LHCN-M2 (cell line): ENCODE measurements around the gene GCAT. TPM values are rescaled to one million over a fixed set of nuclear protein-coding genes. Genes with fewer than 3 reads are reported as not detected.

Experiments
- DNase-seq: peaks from one replicate; pipeline ENCODE4 v3.0.0-alpha.2; 2012; ENCODE audit warnings: low read depth
- total RNA-seq: library from RNA; depleted of rRNA; stranded (reverse); fragments of >200 nt; gene quantifications from 2 replicates; pipeline ENCODE4 v1.2.3, GENCODE V29; 2014; rRNA removed

The GCAT gene
- total RNA-seq, 1 experiment from 2014 or later: 21.2 TPM

GRCh38 chr22:37842015-37842793, 34.5 kb downstream of the GCAT start:
- no peak for DNase-seq

- DNase-seq: no peak
These were observed 36.0 kb downstream of the GCAT start for GRCh38 chr22:37843741-37844089.

GRCh38 chr22:37844904-37845329, 37.2 kb downstream of the GCAT start:
- no peak for DNase-seq

- no peak for DNase-seq
These were observed 38.7 kb downstream of the GCAT start for GRCh38 chr22:37846433-37846832.

GRCh38 chr22:37848587-37849088, 40.9 kb downstream of the GCAT start:
- DNase-seq: peak; percentile 31

- peak; percentile 82 for DNase-seq
These were observed 41.5 kb downstream of the GCAT start, which contains the start of gene EIF3L for GRCh38 chr22:37849089-37849751. EIF3L (plus strand) TSS chr22:37849419; CDS start chr22:37849450, 31 bp downstream.

- no peak for DNase-seq
These were observed 43.1 kb downstream of the GCAT start for GRCh38 chr22:37850801-37851200.

GRCh38 chr22:37852418-37852817, 44.7 kb downstream of the GCAT start:
- DNase-seq: no peak

- no peak for DNase-seq
These were observed 47.2 kb downstream of the GCAT start for GRCh38 chr22:37854946-37855345.

GRCh38 chr22:37855462-37855861, 47.7 kb downstream of the GCAT start:
- no peak for DNase-seq

- DNase-seq: no peak
These were observed 53.2 kb downstream of the GCAT start for GRCh38 chr22:37860796-37861421.

- no peak for DNase-seq
These were observed 55.0 kb downstream of the GCAT start for GRCh38 chr22:37862570-37863325.

- DNase-seq: no peak
These were observed 57.8 kb downstream of the GCAT start for GRCh38 chr22:37865510-37865909.

Other genes with a start within 250 kb of the GCAT start
- gene CDC42EP1, start 247.5 kb upstream of the GCAT start, total RNA-seq: 49.0 and 52.9 TPM in 2 replicates
- gene LGALS2, start 227.8 kb upstream of the GCAT start, total RNA-seq: not detected in 2 replicates
- gene GGA1, start 199.1 kb upstream of the GCAT start, total RNA-seq: 53.3 and 58.4 TPM in 2 replicates
- 1.7 and 3.5 TPM in 2 replicates for gene SH3BP1, start 168.3 kb upstream of the GCAT start, total RNA-seq
- gene PDXP, start 149.2 kb upstream of the GCAT start, total RNA-seq: 38.7 and 45.1 TPM in 2 replicates
- gene LGALS1, start 132.3 kb upstream of the GCAT start, total RNA-seq: 5,161 and 10,139 TPM in 2 replicates
- gene NOL12, start 121.6 kb upstream of the GCAT start, total RNA-seq: 45.1 and 53.9 TPM in 2 replicates
- 128 and 137 TPM in 2 replicates for gene TRIOBP, start 110.9 kb upstream of the GCAT start, total RNA-seq
- not detected in 2 replicates for gene GALR3, start 15.4 kb downstream of the GCAT start, total RNA-seq
- 49.5 and 55.0 TPM in 2 replicates for gene ANKRD54, start 36.4 kb downstream of the GCAT start, total RNA-seq
- 311 and 345 TPM in 2 replicates for gene EIF3L, start 41.5 kb downstream of the GCAT start, total RNA-seq
- 52.0 and 54.6 TPM in 2 replicates for gene MICALL1, start 98.4 kb downstream of the GCAT start, total RNA-seq
- gene C22orf23, start 145.7 kb downstream of the GCAT start, total RNA-seq: 0.29 TPM in 1 of 2 replicates, not detected in the other
- gene POLR2F, start 145.8 kb downstream of the GCAT start, total RNA-seq: 45.9 and 64.8 TPM in 2 replicates
- not detected in 2 replicates for gene SOX10, start 176.6 kb downstream of the GCAT start, total RNA-seq
- gene PICK1, start 249.5 kb downstream of the GCAT start, total RNA-seq: 5.2 and 6.0 TPM in 2 replicates